Heart left ventricle (tissue), 13 donors: ENCODE data around the gene RBMS1.

ENCODE experiments used
- CTCF ChIP-seq, 12 donors: fragments of 200-600 bp; sonication (generic) in 4 of 12; IDR thresholded peaks; one replicate each; pipeline versions ENCODE4 v1.5.0 to v1.8.0; 2018 to 2022; ENCODE audit warnings: antibody characterized with exemption in 12 of 12, mild to moderate bottlenecking in 5 of 12
- POLR2A ChIP-seq, 2 donors: fragments of 450-650 bp; IDR thresholded peaks; one replicate each; pipeline ENCODE4 v1.6.1; 2017; ENCODE audit warnings: antibody characterized with exemption in 2 of 2, mild to moderate bottlenecking in 2 of 2, moderate library complexity in 2 of 2
- donor health status: ischemic (EF 13 %, LVEDD 7.1; RV severe dilation, severe dysfunction).
- donor health status: DM: no; HTN: yes; CAD: no.
- donor health status: DM: no; HTN: no; CAD: no.
- donor health status: ischemic (EF 25% LVEDD 6.9; RV normal size, moderate dysfunction).
- donor health status: ischemic (EF 25% LVEDD 5.7; RV mildly dilated, moderate dysfunction).
- donor health status: ischemic (EF 35%, LVEDD 5.7; RV mildly dilated, moderate dysfunction).
- donor health status: nonischemic (EF 11% LVEDD 7.7; RV severe dilation, severe dysfunction).
- donor health status: DM: yes; HTN: yes; CAD: no.
- donor health status: PGD.
- donor health status: ischemic (EF 29% LVEDD 5.4; RV normal size, mild dysfunction).
- donor health status: nonischemic (EF 23%, LVEDD 6.1; RV moderate dilation, normal function).

- TF ChIP-seq CTCF (IDR thresholded peaks at IDR 0.05) (no peak), POLR2A (IDR thresholded peaks at IDR 0.05) (no peak)
These were observed 104.9 kb downstream of the RBMS1 start for GRCh38 chr2:160388464-160389263.
